GM18951 (cell line): ENCODE data around the gene ZSWIM7.
"Not testable (repeated sequence)": the region's sequence is repeated elsewhere in the genome, so short reads cannot be mapped to it uniquely, and the experiment has no call there.

ENCODE experiments used
- POLR2A ChIP-seq: IDR thresholded peaks from 4 replicates; pipeline ENCODE4 v1.6.1; 2011; ENCODE audit warnings: mild to moderate bottlenecking; ENCODE audit not compliant: insufficient read length, insufficient read depth; ENCODE audit errors: extremely low read depth
- in situ Hi-C: fragments of 300-500 bp; cut with MboI; formaldehyde crosslinking; loops from one replicate; pipeline ENCODE4 v1.12.0; 2022; ENCODE audit warnings: low sequenced_read_pairs, mixed read lengths, inconsistent platforms; ENCODE audit not compliant: unreplicated experiment

The ZSWIM7 gene

GRCh38 chr17:15945527-15946191 is 53.8 kb downstream of the ZSWIM7 start:
- no peak for TF ChIP-seq POLR2A
- in situ Hi-C loops: no loop called here

GRCh38 chr17:15944759-15945526 is 54.6 kb downstream of the ZSWIM7 start, which contains the start of gene ADORA2B:
ADORA2B (plus strand) TSS chr17:15945130; CDS start chr17:15945249, 119 bp downstream.
- in situ Hi-C loops: no loop called here
- TF ChIP-seq POLR2A: peak; percentile 27

- in situ Hi-C loops: no loop called here
- no peak for TF ChIP-seq POLR2A
These were observed 55.3 kb downstream of the ZSWIM7 start for GRCh38 chr17:15943971-15944758.

GRCh38 chr17:15942207-15942833 is 57.2 kb downstream of the ZSWIM7 start:
- in situ Hi-C loops: no loop called here
- no peak for TF ChIP-seq POLR2A

GRCh38 chr17:15941781-15942180 is 57.7 kb downstream of the ZSWIM7 start:
- TF ChIP-seq POLR2A: no peak
- in situ Hi-C loops: no loop called here

GRCh38 chr17:15936481-15936880 is 63.0 kb downstream of the ZSWIM7 start:
- in situ Hi-C loops: not testable (repeated sequence)

GRCh38 chr17:15935891-15936290 is 63.6 kb downstream of the ZSWIM7 start:
- in situ Hi-C loops: no loop called here
- no peak for TF ChIP-seq POLR2A

GRCh38 chr17:15934866-15935265 is 64.6 kb downstream of the ZSWIM7 start:
- no peak for TF ChIP-seq POLR2A
- in situ Hi-C loops: no loop called here

- TF ChIP-seq POLR2A: no peak
- in situ Hi-C loops: no loop called here
These were observed 68.1 kb downstream of the ZSWIM7 start for GRCh38 chr17:15931394-15931793.

- no peak for TF ChIP-seq POLR2A
- in situ Hi-C loops: no loop called here
These were observed 69.1 kb downstream of the ZSWIM7 start for GRCh38 chr17:15930426-15930825.

- TF ChIP-seq POLR2A: no peak
- in situ Hi-C loops: no loop called here
These were observed 69.6 kb downstream of the ZSWIM7 start for GRCh38 chr17:15929941-15930340.

GRCh38 chr17:15928286-15928785 is 71.2 kb downstream of the ZSWIM7 start:
- in situ Hi-C loops: no loop called here
- no peak for TF ChIP-seq POLR2A
